SH-SY5Y (cell line): ENCODE measurements around the gene RUVBL1.

ENCODE experiments used
- GATA2 ChIP-seq: IDR thresholded peaks from 2 replicates; pipeline ENCODE4 v1.6.1; 2011; ENCODE audit warnings: mild to moderate bottlenecking, low read depth, low read length
- GATA3 ChIP-seq: IDR thresholded peaks from 2 replicates; pipeline ENCODE4 v1.6.1; 2011; ENCODE audit warnings: low read depth, mild to moderate bottlenecking, low read length, moderate library complexity

DNA sequence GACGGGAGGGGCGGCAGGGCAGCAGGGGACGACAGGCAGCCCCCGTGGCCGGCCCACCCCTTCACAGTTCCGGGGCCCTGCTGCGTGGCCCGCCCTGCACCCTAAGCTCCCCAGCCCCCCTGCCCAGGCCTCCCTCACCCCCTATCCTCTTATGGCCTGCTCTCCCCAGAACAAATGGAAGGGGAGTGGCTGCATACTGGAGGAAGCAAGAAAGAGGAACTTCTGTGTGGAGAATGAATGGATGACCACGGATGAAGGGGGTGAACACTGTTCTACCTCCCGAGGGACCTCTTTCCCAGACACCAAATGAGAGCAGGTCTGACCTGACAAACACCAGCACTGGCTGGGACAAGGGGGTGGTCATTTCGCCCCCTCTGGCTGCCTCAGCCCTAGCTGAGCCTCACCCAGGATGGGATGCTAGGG, 46.4 kb downstream of the RUVBL1 start:
- TF ChIP-seq GATA2 (no peak), GATA3 (no peak)
